Brain microvascular endothelial cell (primary cell): ENCODE measurements around the gene CCDC60.

Experiments used
- DNase-seq: peaks from one replicate; pipeline ENCODE4 v3.0.0-alpha.2; 2020
- H3K27ac ChIP-seq: fragments of 250-450 bp; sonication (Bioruptor Pico); 2 replicates; pipeline ENCODE4 v1.5.1; 2020; ENCODE audit warnings: mild to moderate bottlenecking, moderate library complexity
- H3K27me3 ChIP-seq: fragments of 250-450 bp; sonication (Bioruptor Pico); replicated peaks from 2 replicates; pipeline ENCODE4 v1.5.1; 2020; ENCODE audit warnings: mild to moderate bottlenecking
- H3K36me3 ChIP-seq: fragments of 250-450 bp; sonication (Bioruptor Pico); replicated peaks from 2 replicates; pipeline ENCODE4 v1.5.1; 2020; ENCODE audit warnings: mild to moderate bottlenecking
- H3K4me3 ChIP-seq: 2 replicates; pipeline ENCODE4 v1.5.1; 2011; ENCODE audit warnings: low read depth, mild to moderate bottlenecking, control low read depth, low read length, moderate library complexity
- CTCF ChIP-seq: IDR thresholded peaks from 2 replicates; pipeline ENCODE4 v1.5.1; 2011; ENCODE audit warnings: low read depth, mild to moderate bottlenecking, moderate library complexity, low read length, control low read depth, inconsistent platforms; ENCODE audit errors: missing control alignments
- in situ Hi-C: cut with HindIII; loops from 2 replicates; pipeline ENCODE4 v1.10.0; 2017; ENCODE audit warnings: low sequenced_read_pairs, low pct_ligation_motif_present

CCDC60 gene

GRCh38 chr12:119406308-119406707 lies 71.8 kb downstream of the CCDC60 start:
- Histone ChIP-seq H3K4me3 (no peak overlapping the region), H3K27ac (no peak overlapping the region), H3K27me3 (no peaks in the 10 kb centered on the region), H3K36me3 (no peaks in the 10 kb centered on the region)
- no peak for TF ChIP-seq CTCF
- DNase-seq: no peak
- in situ Hi-C loops: no loop called here

GRCh38 chr12:119406811-119407210 lies 72.3 kb downstream of the CCDC60 start:
- no peak for TF ChIP-seq CTCF

GRCh38 chr12:119409043-119409442 lies 74.5 kb downstream of the CCDC60 start:
- in situ Hi-C loops: no loop called here
- no peak for DNase-seq
- Histone ChIP-seq H3K36me3 (no peaks in the 10 kb centered on the region), H3K4me3 (no peak overlapping the region), H3K27ac (no peak overlapping the region), H3K27me3 (no peaks in the 10 kb centered on the region)
- TF ChIP-seq CTCF: no peak

More at GRCh38 chr12:119406811-119407210, 72.3 kb downstream of the CCDC60 start:
- H3K4me3 ChIP-seq: no peak overlapping the region
- DNase-seq: no peak
- H3K27ac ChIP-seq: no peak overlapping the region
- in situ Hi-C loops: no loop called here
- no peaks in the 10 kb centered on the region for H3K36me3 ChIP-seq
- no peaks in the 10 kb centered on the region for H3K27me3 ChIP-seq

- no peaks in the 10 kb centered on the region for H3K36me3 ChIP-seq
- in situ Hi-C loops: no loop called here
- no peak for DNase-seq
- H3K27ac ChIP-seq: no peak overlapping the region
- no peak overlapping the region for H3K4me3 ChIP-seq
- H3K27me3 ChIP-seq: no peaks in the 10 kb centered on the region
- no peak for TF ChIP-seq CTCF
Observed at GRCh38 chr12:119410396-119410795, 75.9 kb downstream of the CCDC60 start.

- TF ChIP-seq CTCF: no peak
- Histone ChIP-seq H3K27me3 (no peaks in the 10 kb centered on the region), H3K4me3 (no peak overlapping the region), H3K36me3 (no peaks in the 10 kb centered on the region), H3K27ac (no peak overlapping the region)
- no peak for DNase-seq
- in situ Hi-C loops: no loop called here
Observed at GRCh38 chr12:119412306-119412705, 77.8 kb downstream of the CCDC60 start.
